GM23338 (cell line): ENCODE data around the gene DHX29.

Source experiments
- CTCF ChIP-seq, 2 experiments: fragments of 200-600 bp in 1 of 2; sonication (generic) in 1 of 2; conservative IDR thresholded peaks; 2 replicates each; pipeline versions ENCODE4 v1.5.1 to v1.6.1; 2016 to 2017; ENCODE audit warnings: antibody characterized with exemption in 2 of 2, low read depth in 2 of 2, mild to moderate bottlenecking in 2 of 2, moderate library complexity in 1 of 2
- EZH2 ChIP-seq: fragments of 200-600 bp; sonication (generic); IDR thresholded peaks from one replicate; pipeline ENCODE4 v1.8.0; 2017; ENCODE audit warnings: antibody characterized with exemption, mild to moderate bottlenecking, low read depth; ENCODE audit not compliant: unreplicated experiment
- EZH2phosphoT487 ChIP-seq: fragments of 200-600 bp; sonication (generic); IDR thresholded peaks from one replicate; pipeline ENCODE4 v1.8.1; 2018; ENCODE audit warnings: antibody characterized with exemption; ENCODE audit not compliant: unreplicated experiment
- POLR2AphosphoS5 ChIP-seq: IDR thresholded peaks from 2 replicates; pipeline ENCODE4 v1.6.1; 2016; ENCODE audit warnings: antibody characterized with exemption, low read depth
- REST ChIP-seq: IDR thresholded peaks from one replicate; pipeline ENCODE4 v1.6.1; 2018; ENCODE audit warnings: antibody characterized with exemption; ENCODE audit not compliant: unreplicated experiment

- TF ChIP-seq CTCF (conservative IDR thresholded peaks at IDR 0.05; ENCODE audit: low read depth in 2 of 2) (no peak), EZH2 (no peak), POLR2AphosphoS5 (no peak), REST (no peak), EZH2phosphoT487 (no peak)
These were observed 19.8 kb upstream of the DHX29 start for GRCh38 chr5:55327281-55327680.
